ENCODE results near the gene AK6.

AK6 gene

DNA sequence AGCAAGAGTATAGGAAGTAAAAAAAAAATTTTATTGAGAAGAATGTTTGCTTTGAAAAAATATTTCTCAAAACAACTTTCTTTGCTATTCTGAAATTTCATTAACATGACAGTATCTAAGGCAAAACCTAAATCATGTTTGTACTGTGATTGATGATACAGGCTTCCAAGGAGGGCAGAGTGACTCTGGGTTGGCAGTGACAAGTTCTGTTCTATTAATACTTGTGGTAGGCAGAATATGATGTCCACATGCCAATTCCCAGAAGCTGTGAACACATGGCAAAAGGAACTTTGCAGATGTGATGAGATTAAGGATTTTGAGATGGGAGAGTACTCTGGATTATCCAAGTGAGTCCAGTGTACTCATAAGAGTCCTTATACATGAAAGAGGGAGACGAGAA is 53.3 kb downstream of the AK6 start:
- TF ChIP-seq ZFX (IDR thresholded peaks at IDR 0.05; ENCODE audit: borderline replicate concordance): no peak
- TF ChIP-seq, protein P1, sequence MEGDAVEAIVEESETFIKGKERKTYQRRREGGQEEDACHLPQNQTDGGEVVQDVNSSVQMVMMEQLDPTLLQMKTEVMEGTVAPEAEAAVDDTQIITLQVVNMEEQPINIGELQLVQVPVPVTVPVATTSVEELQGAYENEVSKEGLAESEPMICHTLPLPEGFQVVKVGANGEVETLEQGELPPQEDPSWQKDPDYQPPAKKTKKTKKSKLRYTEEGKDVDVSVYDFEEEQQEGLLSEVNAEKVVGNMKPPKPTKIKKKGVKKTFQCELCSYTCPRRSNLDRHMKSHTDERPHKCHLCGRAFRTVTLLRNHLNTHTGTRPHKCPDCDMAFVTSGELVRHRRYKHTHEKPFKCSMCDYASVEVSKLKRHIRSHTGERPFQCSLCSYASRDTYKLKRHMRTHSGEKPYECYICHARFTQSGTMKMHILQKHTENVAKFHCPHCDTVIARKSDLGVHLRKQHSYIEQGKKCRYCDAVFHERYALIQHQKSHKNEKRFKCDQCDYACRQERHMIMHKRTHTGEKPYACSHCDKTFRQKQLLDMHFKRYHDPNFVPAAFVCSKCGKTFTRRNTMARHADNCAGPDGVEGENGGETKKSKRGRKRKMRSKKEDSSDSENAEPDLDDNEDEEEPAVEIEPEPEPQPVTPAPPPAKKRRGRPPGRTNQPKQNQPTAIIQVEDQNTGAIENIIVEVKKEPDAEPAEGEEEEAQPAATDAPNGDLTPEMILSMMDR (IDR thresholded peaks at IDR 0.05): no peak
- H3K27ac ChIP-seq: no peak overlapping the region

DNA sequence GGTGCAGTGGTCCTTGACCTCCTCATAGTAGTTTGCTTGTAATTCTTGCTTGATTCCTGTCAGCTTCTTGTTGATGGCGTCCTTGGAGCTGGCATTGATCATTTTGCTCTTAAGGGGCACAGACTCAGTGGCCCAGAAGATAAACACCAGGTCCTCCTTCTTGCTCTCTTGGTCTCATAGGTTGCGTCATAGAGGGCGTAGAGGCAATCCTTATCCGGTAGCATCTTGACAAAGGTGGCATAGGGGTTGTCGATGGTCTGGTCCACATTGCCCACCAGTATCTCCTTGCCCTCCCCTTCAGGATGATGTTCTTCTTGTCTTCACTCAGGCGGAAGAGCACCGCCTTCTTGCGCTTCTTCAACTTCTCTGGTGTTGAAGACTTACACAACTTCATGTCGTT is 55.9 kb downstream of the AK6 start:
- no peak overlapping the region for H3K27ac ChIP-seq
- TF ChIP-seq, protein P1 (IDR thresholded peaks at IDR 0.05): no peak
- TF ChIP-seq ZFX (IDR thresholded peaks at IDR 0.05; ENCODE audit: borderline replicate concordance): no peak

DNA sequence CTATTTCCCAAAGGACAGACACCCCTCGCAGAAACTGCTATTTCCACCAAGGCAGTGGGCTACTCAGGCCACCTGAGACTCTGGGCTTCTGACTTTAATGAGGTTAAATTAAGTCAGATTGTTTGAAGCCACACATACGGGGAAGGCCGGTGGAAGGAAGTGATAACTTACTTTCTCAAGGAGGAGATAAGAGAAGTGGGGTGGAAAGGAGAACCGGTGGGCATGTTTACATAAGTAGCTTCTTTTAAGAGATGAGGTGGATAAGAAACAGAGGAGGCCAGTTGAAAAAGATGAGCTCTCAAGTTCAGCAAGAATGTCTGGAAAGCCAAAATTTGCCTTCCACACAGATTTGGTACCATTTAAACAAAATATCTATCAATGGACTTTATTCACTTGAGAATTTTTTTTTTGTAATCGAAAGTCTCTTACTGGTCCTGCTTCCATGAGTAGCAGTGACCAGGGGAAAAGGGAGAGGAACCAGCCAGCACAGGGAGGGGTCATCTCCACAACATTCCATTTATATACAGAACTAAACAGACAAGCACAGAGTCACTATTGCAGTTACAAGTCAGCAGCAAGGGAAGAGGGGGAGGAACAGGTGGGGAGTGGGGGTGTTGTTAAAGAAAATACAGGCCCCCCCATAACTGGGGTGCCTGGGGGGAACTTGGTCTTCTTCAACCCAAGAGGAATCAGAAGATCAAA is 56.7 kb downstream of the AK6 start:
- TF ChIP-seq, protein P1 (IDR thresholded peaks at IDR 0.05): no peak
- TF ChIP-seq ZFX (IDR thresholded peaks at IDR 0.05; ENCODE audit: borderline replicate concordance): no peak

DNA sequence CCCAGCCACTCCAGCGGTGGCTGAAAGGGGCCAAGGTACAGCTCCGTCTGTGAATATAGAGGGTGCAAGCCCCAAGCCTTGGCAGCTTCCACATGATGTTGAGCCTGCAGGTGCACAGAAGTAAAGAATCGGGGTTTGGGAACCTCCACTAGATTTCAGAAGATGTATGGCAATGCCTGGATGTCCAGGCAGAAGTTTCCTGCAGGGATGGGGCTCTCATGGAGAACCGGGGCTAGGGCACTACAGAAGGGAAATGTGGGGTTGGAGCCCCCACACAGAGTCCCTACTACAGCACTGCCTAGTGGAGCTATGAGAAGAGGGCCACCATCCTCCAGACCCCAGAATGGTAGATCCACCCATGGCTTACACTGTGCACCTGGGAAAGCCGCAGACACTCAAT is 59.9 kb downstream of the AK6 start:
- TF ChIP-seq, protein P1 (IDR thresholded peaks at IDR 0.05): no peak
- TF ChIP-seq ZFX (IDR thresholded peaks at IDR 0.05; ENCODE audit: borderline replicate concordance): no peak
- H3K27ac ChIP-seq: no peak overlapping the region

More for the DNA sequence above, 56.7 kb downstream of the AK6 start:
- no peak overlapping the region for H3K27ac ChIP-seq

DNA sequence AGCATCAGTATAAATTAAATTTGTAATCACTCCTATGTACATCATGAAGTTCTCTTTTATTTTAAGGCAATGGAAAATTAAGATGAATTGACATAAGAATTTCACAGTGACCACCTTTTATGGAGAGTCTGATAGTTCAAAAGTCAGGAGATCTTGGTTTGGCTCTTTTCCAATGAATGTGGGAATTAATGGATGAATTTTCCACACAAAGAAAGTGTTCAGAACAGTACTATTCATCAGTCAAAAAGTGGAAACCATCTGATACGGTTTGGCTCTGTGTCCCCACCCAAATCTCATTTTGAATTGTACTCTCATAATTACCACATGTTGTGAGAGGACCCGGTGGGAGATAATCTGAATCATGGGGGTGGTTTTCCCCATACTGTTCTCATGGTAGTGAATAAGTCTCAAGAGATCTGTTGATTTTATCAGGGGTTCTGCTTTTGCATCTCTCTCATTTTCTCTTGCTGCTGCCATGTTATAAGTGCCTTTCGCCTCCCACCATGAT is 61.2 kb downstream of the AK6 start:
- TF ChIP-seq, protein P1 (IDR thresholded peaks at IDR 0.05): no peak
- no peak for TF ChIP-seq ZFX (IDR thresholded peaks at IDR 0.05; ENCODE audit: borderline replicate concordance)
- H3K27ac ChIP-seq: no peak overlapping the region

DNA sequence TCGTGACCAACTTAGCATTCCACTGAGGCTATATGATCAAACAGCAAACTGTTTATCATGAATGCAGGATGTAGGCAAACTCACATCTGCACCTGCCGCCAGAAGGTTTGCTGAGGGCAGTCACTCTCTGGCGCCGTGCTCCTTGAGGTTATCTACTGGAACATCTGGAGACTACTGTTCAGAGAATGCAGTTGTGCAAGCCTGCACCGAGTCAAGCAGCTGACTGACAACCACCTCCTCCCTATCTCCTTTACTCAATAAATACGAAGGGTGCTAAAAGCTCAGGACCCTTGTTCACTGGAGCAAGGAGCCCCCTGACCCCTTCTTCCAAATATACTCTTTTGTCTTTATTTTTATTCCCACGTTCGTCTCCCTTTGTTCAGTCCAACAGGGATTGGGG is 63.8 kb downstream of the AK6 start:
- no peak overlapping the region for H3K27ac ChIP-seq
- TF ChIP-seq, protein P1 (IDR thresholded peaks at IDR 0.05): no peak
- no peak for TF ChIP-seq ZFX (IDR thresholded peaks at IDR 0.05; ENCODE audit: borderline replicate concordance)
